Measurements from ENCODE around the gene GGA3. TPM values are rescaled to one million over a fixed set of nuclear protein-coding genes. Genes with fewer than 3 reads are reported as not detected.

The GGA3 gene
- total RNA-seq, 1 donor from 2014 or later: 44.5 TPM

GRCh38 chr17:75250009-75250471, 11.4 kb downstream of the GGA3 start:
- DNase-seq (ENCODE audit: low spot score): no peak

GRCh38 chr17:75249564-75249963, 11.8 kb downstream of the GGA3 start:
- no peak for DNase-seq (ENCODE audit: low spot score)

- DNase-seq (ENCODE audit: low spot score): no peak
These were observed 15.0 kb downstream of the GGA3 start for GRCh38 chr17:75246404-75246803.

GRCh38 chr17:75245011-75245410, 16.4 kb downstream of the GGA3 start:
- no peak for DNase-seq (ENCODE audit: low spot score)

- DNase-seq (ENCODE audit: low spot score): no peak
These were observed 17.1 kb downstream of the GGA3 start for GRCh38 chr17:75244133-75244866.

- DNase-seq (ENCODE audit: low spot score): no peak
These were observed 18.9 kb downstream of the GGA3 start for GRCh38 chr17:75242461-75243042.

GRCh38 chr17:75241996-75242460, 19.4 kb downstream of the GGA3 start:
- no peak for DNase-seq (ENCODE audit: low spot score)

- DNase-seq (ENCODE audit: low spot score): no peak
These were observed 19.9 kb downstream of the GGA3 start for GRCh38 chr17:75241502-75241901.

- no peak for DNase-seq (ENCODE audit: low spot score)
These were observed 20.3 kb downstream of the GGA3 start for GRCh38 chr17:75241143-75241430.

- DNase-seq (ENCODE audit: low spot score): no peak
These were observed 20.8 kb downstream of the GGA3 start for GRCh38 chr17:75240394-75241142.

- no peak for DNase-seq (ENCODE audit: low spot score)
These were observed 21.5 kb downstream of the GGA3 start for GRCh38 chr17:75239778-75240393.

GRCh38 chr17:75239214-75239613, 22.2 kb downstream of the GGA3 start:
- DNase-seq (ENCODE audit: low spot score): no peak

GRCh38 chr17:75238684-75239191, 22.7 kb downstream of the GGA3 start:
- DNase-seq (ENCODE audit: low spot score): peak; percentile 40

- DNase-seq (ENCODE audit: low spot score): no peak
These were observed 23.3 kb downstream of the GGA3 start for GRCh38 chr17:75238020-75238580.

- DNase-seq (ENCODE audit: low spot score): no peak
These were observed 24.0 kb downstream of the GGA3 start for GRCh38 chr17:75237100-75238014.

- no peak for DNase-seq (ENCODE audit: low spot score)
These were observed 28.6 kb downstream of the GGA3 start for GRCh38 chr17:75232786-75233185.

GRCh38 chr17:75231741-75232464, 29.5 kb downstream of the GGA3 start:
- no peak for DNase-seq (ENCODE audit: low spot score)

GRCh38 chr17:75231071-75231470, 30.3 kb downstream of the GGA3 start:
- DNase-seq (ENCODE audit: low spot score): no peak

- DNase-seq (ENCODE audit: low spot score): no peak
These were observed 32.6 kb downstream of the GGA3 start for GRCh38 chr17:75228847-75229246.

GRCh38 chr17:75228305-75228704, 33.1 kb downstream of the GGA3 start:
- no peak for DNase-seq (ENCODE audit: low spot score)

Measured in mucosa of gallbladder (tissue), 1 donor.